ENCODE measurements around the gene NEK9.

DNA sequence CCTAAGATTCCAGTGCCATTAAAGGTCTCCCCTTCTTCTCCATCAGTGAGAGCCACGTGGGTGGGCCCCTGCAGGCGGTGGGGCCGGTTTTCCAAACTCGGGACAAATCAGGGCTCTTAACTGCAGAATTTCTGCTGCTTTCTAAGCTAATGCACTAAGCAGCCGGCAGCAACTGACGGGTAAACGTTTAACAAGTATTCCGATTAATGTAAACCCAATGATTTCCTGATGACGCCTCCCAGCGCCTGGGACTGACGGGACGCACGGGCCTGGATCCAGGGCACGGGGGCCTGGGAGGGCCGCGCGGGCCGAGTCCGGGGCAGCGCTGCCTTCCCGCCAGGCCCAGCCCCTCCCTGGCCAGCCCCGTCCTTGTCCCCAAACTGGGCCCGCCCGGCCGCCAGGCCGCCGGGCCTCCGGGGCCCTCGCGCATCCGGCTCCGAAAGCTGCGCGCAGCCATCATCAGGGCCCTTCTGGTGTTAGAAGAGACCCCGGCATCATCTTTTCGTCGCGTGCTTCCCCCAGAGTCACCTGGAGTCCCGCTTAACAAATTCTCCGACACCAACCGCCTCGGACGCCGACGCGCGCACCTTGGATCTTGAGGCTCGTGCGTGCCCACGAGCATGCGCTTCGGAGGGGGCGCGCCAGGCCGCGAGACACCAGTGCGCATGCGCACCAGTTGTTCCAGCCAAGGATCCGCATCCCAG is 75.8 kb downstream of the NEK9 start, which contains the start of gene MLH3:
- TF ChIP-seq, protein P1, sequence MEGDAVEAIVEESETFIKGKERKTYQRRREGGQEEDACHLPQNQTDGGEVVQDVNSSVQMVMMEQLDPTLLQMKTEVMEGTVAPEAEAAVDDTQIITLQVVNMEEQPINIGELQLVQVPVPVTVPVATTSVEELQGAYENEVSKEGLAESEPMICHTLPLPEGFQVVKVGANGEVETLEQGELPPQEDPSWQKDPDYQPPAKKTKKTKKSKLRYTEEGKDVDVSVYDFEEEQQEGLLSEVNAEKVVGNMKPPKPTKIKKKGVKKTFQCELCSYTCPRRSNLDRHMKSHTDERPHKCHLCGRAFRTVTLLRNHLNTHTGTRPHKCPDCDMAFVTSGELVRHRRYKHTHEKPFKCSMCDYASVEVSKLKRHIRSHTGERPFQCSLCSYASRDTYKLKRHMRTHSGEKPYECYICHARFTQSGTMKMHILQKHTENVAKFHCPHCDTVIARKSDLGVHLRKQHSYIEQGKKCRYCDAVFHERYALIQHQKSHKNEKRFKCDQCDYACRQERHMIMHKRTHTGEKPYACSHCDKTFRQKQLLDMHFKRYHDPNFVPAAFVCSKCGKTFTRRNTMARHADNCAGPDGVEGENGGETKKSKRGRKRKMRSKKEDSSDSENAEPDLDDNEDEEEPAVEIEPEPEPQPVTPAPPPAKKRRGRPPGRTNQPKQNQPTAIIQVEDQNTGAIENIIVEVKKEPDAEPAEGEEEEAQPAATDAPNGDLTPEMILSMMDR (IDR thresholded peaks at IDR 0.05; ENCODE audit: insufficient read depth, low read length, poor library complexity, severe bottlenecking): no peak
- TF ChIP-seq EZH2phosphoT487 (conservative IDR thresholded peaks at IDR 0.05; ENCODE audit: low read length): no peak

Measured in SU-DHL-6 (cell line).